ENCODE measurements around the gene GDPD5.

DNA sequence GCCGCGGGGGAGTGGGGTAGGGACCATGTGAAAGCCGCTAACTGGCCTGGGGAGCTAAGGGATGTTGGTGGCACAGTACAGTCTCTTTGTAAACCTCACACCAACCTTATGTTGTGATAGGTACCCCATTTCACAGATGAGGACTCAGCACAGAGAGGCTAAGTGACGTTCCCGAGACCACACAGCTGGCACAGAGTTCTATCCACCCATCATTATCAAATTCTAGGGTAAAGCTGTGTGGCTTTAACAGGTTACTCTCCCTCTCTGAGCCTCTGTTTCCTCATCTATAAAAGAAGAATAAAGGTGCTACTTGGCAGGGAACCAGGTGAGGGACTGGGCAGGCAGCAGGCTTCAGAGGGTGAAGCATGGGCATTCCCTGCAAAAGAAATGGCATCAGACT, 1.4 kb upstream of the GDPD5 start:
- TF ChIP-seq, protein P1, sequence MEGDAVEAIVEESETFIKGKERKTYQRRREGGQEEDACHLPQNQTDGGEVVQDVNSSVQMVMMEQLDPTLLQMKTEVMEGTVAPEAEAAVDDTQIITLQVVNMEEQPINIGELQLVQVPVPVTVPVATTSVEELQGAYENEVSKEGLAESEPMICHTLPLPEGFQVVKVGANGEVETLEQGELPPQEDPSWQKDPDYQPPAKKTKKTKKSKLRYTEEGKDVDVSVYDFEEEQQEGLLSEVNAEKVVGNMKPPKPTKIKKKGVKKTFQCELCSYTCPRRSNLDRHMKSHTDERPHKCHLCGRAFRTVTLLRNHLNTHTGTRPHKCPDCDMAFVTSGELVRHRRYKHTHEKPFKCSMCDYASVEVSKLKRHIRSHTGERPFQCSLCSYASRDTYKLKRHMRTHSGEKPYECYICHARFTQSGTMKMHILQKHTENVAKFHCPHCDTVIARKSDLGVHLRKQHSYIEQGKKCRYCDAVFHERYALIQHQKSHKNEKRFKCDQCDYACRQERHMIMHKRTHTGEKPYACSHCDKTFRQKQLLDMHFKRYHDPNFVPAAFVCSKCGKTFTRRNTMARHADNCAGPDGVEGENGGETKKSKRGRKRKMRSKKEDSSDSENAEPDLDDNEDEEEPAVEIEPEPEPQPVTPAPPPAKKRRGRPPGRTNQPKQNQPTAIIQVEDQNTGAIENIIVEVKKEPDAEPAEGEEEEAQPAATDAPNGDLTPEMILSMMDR (conservative IDR thresholded peaks at IDR 0.05), result no peak
- TF ChIP-seq ZFX (IDR thresholded peaks at IDR 0.05), result no peak

All from C4-2B (cell line).